ENCODE results near the gene CHRNB2.

CHRNB2 gene

DNA sequence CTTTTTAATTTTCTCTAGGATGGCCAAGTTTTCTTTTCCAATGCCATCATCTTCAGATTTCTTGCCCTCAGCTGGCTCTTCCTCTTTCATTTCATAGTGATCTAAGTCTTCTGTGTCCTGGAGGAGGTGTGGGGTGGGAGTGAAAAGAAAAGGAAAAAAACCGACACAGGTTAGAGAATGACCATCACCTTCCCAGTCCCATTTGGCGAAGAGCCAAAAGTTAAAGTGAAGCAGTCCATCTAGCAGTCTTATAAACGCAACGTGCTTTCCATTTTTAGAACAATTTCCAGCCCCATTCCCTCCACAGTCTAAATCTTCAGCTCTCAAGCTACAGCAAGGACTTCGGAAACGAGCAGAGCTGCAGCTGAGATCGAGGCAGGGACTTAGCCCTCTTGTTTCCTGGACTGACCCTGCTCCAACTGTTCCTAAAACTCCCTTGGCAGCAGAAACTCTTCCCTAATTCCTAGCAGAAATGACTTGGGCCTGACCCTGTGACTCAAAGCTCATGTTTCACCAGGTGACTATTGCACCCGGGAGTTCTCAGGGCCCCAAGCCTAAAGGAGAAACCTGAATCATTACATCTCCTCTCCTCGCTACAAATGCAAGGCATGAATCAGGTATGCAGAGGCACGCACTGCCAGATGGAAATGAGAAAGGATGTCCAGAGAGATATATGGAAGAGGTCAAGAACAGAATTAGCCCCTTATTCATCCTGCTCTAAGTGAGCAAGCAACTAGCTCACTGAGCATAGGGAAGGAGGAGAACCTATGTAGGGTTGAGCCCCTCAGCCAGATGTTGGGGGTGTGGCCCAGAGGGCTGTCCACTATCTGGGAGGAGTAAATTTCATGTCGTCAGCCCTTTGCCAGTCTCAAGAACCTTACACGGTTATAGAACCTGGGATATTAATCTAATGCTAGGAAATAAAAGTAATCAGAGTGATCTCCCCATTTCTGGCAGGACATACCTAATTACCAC lies 14.2 kb upstream of the CHRNB2 start:
- DNase-seq: no peak

GRCh38 chr1:154556422-154556821 lies 11.2 kb upstream of the CHRNB2 start:
- peak; percentile 61 for DNase-seq

DNA sequence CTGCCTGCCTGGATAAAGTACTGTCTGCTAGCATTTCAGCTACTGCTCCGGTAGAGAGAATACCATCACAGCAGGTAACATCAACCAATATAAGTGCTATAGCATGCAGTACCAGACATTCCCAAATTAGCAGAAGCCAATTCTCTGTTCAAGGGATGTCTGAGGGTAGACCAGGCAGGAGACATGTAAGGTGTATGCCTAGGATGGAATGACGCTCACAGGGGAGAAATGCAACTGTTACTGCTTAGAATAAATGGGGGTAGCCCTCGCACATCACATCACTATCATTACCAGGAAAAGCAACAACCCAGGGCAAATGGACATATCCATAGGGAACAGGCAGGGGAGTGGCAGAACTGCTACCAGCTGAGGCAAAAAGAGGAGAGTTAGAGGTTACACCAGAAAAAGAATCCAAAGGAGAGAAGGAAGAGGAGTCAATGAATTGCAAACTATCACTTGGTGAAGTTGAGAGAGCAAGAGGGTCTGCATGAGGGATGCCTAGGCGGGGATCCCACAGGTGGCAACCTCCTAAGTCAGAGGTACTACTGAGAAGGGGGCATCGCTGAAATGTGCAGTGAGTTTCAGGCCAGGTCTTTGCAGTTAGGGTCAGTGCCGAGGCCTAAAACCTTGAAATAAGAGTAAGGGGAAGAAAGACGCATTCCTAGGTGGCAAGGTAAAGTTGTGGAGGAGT lies 10.2 kb upstream of the CHRNB2 start:
- no peak for DNase-seq

DNA sequence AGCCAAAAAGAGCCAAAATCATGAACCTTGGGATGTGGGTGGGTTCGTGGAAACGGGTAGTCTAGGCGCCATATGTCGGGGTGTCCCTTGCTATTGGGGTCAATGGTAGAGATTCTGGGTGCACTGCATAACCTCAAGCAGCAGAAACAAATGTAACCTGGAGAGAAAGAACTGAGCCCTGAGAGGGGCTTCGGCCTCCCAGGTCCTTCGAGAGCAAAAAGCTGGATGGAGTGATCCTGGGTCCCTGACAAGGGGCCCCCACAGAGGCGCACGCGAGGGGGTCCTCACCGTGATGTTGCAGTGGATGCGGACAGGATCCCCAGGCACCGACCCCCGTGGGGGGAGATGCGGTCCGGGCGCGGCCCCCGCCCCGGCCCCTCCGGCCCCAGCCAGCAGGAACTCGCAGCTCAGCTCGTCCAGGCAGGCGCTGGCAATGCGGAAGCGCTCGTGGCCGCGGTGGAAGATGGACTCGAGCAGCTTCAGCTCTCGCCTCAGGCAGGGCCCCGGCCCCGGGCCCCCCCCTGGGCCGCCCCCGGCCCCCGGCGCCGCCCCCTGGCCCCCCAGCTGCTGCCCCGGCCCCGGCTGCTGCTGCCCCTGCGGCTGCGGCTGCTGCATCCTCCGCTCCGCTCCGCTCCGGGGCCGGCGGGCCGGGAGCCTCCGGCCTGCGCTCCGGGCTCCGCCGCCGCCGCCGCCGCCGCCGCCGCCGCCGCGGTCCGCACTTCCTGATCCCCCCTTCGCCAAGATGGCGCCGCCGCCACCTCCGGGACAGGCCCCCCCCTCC lies 9.4 kb upstream of the CHRNB2 start, which contains the start of gene UBE2Q1:
Gene UBE2Q1, minus strand, starts transcription at position 724 of the 781 bp plus-strand sequence. Its CDS starts 109 bp downstream, at position 615.
- DNase-seq: peak; percentile 34

DNA sequence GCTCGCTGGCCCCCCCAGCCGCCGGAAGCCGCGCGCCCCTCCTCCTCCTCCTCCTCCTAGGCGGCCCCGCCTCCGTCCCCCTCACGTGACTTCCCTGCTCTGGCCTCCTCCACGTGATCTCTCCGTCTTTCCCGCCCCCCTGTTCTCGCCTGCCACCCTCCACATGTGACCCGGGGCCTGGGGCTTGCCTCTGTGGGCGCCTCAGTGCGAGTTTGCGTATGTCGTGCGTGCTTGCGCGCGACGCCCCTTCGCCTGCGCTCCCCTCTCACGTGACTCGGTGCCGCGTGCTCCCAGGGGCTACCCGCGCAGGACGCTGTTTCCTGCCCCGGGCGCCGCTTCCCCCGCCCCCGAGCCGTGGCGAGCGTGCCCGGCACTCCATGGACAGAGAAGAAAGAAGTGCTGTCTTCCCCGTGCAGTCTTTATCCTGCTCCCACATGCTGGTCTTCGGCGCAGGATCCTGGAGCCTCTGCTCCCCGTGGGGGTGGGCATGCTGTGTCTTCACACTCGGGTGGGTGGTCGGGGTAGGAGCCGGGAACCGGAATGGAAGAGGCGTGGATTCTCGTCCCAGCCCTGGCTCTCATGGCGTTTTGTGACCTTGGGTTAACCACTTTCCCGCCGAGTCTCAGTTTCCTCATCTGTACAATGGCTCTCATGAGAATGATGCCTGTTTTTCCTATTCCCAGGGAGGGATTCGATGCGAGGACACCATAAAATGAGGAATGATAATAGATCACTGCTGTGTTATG lies 8.7 kb upstream of the CHRNB2 start:
- DNase-seq: peak; percentile 99

DNA sequence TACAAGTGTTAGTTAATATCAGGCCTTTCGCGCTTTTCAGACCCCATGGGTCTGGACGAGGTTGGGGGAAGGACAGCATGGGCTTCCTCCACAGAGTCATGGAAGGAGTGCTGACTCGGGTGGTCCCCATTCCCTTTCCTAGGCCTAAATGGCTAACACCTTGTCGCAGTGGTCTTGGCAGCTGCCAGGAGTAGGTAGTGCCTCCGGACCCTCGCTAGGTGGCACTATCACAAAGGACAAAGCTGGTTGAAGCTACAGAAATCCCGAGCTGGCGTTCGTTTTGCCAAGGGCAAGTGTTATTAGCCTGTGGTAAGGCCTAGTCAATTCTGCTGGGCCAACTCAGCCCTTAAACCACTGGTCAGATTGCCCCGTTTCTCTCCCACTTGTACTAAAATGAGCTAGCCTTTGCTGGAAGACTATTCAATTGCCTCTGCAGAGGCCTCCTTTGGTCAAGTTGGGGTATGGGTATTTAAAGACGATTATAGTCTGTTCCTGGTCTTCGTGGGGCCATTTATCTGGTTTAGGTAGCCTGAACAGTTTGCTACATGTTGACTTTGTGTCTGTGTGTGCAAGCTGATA lies 8.0 kb upstream of the CHRNB2 start:
- peak; percentile 91 for DNase-seq

- DNase-seq: no peak
Measured at GRCh38 chr1:154565876-154566275, 1.7 kb upstream of the CHRNB2 start.

DNA sequence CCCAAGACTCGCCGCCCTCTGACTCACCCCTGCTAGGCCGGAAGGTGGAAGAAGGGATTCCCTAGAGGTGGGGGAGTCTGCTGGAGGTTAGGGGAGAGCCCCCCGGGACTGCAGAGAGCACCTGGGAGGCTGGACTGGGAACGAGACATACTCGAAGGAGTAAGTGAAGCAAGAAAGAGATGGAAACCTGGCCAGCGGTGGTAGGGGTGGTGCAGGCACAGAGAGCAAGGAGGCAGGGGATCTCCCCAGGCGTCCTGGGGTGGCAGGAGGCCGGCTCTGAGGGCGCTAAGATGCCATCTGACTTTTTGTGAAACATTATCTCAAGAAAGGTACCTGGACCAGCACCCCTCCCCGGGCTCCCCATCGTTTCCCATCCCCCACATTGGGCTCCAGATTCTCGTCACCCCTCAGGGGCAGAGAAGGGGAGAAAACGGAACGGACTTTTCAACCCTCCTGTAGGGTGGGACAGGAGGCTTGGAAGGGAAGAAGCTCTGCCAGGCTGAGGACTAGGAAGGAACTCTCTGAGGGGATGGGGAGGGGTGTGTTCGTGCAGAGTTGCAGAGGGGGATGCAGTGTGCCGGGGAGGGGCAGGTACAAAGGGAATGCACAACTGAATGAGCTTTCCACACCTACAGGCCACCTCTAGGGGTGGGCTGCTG lies 708 bp downstream of the CHRNB2 start:
- DNase-seq: no peak

DNA sequence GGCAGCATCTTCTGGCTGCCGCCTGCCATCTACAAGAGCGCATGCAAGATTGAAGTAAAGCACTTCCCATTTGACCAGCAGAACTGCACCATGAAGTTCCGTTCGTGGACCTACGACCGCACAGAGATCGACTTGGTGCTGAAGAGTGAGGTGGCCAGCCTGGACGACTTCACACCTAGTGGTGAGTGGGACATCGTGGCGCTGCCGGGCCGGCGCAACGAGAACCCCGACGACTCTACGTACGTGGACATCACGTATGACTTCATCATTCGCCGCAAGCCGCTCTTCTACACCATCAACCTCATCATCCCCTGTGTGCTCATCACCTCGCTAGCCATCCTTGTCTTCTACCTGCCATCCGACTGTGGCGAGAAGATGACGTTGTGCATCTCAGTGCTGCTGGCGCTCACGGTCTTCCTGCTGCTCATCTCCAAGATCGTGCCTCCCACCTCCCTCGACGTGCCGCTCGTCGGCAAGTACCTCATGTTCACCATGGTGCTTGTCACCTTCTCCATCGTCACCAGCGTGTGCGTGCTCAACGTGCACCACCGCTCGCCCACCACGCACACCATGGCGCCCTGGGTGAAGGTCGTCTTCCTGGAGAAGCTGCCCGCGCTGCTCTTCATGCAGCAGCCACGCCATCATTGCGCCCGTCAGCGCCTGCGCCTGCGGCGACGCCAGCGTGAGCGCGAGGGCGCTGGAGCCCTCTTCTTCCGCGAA lies 3.8 kb downstream of the CHRNB2 start:
- DNase-seq: no peak

DNA sequence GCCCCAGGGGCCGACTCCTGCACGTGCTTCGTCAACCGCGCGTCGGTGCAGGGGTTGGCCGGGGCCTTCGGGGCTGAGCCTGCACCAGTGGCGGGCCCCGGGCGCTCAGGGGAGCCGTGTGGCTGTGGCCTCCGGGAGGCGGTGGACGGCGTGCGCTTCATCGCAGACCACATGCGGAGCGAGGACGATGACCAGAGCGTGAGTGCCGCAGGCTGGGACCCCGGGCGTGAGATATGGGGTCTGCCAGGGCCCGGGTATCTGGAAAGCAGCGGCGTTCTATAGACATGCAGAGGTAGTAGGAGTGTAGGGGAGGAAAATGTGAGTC lies 4.3 kb downstream of the CHRNB2 start:
- DNase-seq: no peak

- DNase-seq: no peak
Measured at GRCh38 chr1:154572468-154573167, 5.0 kb downstream of the CHRNB2 start.

GRCh38 chr1:154573168-154573510 lies 5.6 kb downstream of the CHRNB2 start:
- DNase-seq: no peak

DNA sequence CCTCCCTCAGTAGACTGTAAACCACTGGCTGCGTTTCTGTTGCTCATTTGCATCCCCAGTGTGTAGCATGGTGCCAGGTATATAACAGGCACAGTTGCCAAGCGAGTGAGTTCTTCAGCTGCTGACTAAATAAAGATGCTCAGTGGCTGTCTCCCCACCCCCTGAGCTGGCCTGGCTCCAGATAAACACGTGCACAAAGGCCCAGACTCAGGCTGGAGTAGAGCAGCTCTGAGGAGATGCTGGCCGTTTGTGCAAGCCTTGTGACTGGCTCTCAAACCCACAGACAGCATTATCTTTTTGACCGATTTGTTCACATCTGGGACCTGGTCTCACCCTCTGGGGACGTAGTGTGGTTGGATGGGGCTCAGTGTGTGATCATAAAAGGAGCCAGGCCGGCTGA lies 7.1 kb downstream of the CHRNB2 start:
- DNase-seq: peak; percentile 37

DNA sequence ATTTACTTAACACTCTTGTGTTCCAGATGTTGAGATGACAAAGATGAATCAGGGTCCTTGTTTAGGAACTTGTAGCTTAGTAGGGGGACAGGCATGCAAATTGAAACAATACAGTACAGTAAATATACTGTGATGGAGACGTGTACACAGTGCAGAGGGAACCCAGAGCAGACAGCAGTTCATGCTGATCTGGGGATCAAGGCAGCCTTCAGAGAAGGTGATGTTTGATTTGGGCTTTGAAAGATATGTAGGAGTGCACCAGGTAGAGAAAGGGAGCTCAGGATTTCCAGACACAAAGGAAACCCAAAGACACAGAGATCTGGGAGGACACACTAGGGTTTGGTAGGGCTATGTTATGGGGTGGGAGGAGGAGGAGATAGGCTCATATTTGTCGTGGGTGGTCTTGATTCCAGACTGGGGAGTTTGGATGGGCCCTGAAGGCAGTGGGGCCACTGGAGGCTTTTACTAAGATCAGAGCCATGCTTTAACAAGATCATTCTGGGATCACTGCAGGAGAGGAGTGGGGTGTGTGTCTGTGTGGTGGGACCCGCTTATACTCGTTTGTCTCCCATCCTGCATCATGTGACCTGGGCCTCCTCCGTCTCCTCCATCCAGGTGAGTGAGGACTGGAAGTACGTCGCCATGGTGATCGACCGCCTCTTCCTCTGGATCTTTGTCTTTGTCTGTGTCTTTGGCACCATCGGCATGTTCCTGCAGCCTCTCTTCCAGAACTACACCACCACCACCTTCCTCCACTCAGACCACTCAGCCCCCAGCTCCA lies 7.8 kb downstream of the CHRNB2 start:
- no peak for DNase-seq

- no peak for DNase-seq
Measured at GRCh38 chr1:154575951-154576566, 8.5 kb downstream of the CHRNB2 start.

DNA sequence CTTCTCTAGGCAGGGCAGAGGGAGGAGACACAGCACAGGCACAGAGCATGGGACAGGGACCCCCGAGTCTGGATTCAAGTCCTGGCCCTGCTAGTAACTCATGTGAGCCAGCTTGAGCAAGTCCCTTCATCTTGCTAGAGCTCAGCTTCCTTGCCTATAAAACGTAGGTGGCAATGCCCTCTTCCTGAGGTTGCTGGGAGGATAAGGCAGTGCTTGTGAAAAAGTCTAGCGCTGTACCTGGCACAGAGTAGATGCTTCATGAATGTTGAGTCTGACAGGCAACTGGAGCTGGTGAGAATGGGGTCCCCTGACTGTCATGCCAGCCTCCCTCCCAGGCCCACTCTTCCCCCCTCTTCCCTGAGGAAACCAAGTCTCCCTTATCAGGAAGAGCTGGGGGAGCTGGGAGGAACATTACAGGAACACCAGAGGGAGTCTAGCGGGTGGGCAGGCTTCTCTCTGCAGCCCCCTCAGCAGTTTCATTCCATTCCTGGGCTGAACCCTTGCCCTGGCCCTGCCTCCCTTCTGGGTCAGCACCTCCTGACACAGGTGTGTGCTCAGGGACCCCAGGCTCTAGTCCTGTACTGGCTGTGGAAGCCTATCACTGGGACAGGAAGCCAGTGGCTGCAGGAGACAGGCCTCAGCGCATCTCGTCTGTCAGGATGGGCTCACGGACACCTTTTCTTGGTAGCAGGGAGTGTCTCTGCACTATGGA lies 9.9 kb downstream of the CHRNB2 start:
- no peak for DNase-seq

GRCh38 chr1:154578058-154578418 lies 10.5 kb downstream of the CHRNB2 start:
- no peak for DNase-seq

DNA sequence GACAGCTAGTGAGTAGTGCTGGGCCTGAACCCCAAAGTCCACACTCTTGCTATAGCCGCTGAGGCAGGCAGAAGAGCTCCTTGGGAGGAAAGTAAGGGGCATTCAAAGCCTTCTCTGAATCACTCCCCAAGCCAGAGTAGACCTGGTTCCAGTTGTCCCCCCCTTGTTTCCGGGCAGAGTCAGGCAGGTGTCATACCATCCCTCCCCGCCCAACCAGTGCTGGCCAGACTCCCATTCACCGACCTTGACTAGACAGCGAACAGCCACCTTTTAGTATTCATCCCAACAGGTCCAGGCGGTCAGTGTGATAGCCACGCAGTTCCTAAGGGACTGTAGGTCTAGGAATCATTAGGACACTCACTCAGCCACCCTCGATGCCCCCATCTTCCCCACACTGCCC lies 11.8 kb downstream of the CHRNB2 start:
- no peak for DNase-seq

- no peak for DNase-seq
Measured at GRCh38 chr1:154581766-154582165, 14.2 kb downstream of the CHRNB2 start.

All from EL (cell line).